K562 (cell line): ENCODE measurements around the gene TMF1. TPM values are rescaled to one million over a fixed set of nuclear protein-coding genes. Genes with fewer than 3 reads are reported as not detected.

ENCODE experiments used
- microRNA counts: library from miRNA; unstranded; fragments of <30 nt; microRNA quantifications from one replicate; lab custom pipeline; 2016
- microRNA-seq: library from miRNA; unstranded; fragments of <30 nt; microRNA quantifications from one replicate; pipeline ENCODE4, GENCODE V29; 2018; ENCODE audit warnings: borderline microRNAs expressed
- polyA plus RNA-seq, 8 experiments: library from polyadenylated mRNA; depleted of rRNA in 4 of 8; stranded (reverse) in 5 of 8; unstranded in 3 of 8; fragments of >200 nt; fragmentation: Nextera tagmentation in 2 of 8; fragmentation: Illumina TruSeq in 1 of 8; extraction: Ambion mirVana in 2 of 8; extraction: Trizol in 1 of 8; gene quantifications; 2 replicates each; pipeline versions ENCODE4 v1.2.1 to v1.2.3, GENCODE V29; 2011 to 2014; ENCODE audit warnings: inconsistent platforms in 1 of 8, missing spikeins in 1 of 8
- small RNA-seq: library from RNA; depleted of rRNA; stranded (forward); fragments of <200 nt; gene quantifications from one replicate; pipeline ENCODE3, GENCODE V24; 2014
- total RNA-seq, 7 experiments: library from RNA; depleted of rRNA in 6 of 7; stranded (reverse); fragments of >200 nt in 6 of 7; fragmentation: Illumina TruSeq in 2 of 7; extraction: Trizol in 2 of 7; gene quantifications; 2 replicates each; pipeline versions ENCODE4 v1.2.1 to v1.2.3, GENCODE V29; 2011 to 2021; ENCODE audit warnings: low replicate concordance in 1 of 7

TMF1 gene
- total and polyA plus RNA-seq, 9 of the 15 experiments (the other 6 are each of a cell fraction or from before 2014, with no cell fraction given) = 3.1 to 13.9 (median 10.3) TPM

MicroRNAs encoded within 50 kb of the gene (microRNA counts, 767-probe panel; counts per million panel counts)
- microRNA hsa-miR-3136-5p (lab: Ali Mortazavi, UCI) = 1,139 counts per million, percentile 25 among the panel's probes with 10 or more counts

Small RNAs within 50 kb of the gene (microRNA-seq; reads per million reads assigned to microRNA genes)
- 17.1 reads per million, percentile 63 among the genes with 10 or more reads in this experiment for gene MIR3136

Small RNAs within 50 kb of the gene (small RNA-seq; reads per million reads assigned to genes)
- 0.37 reads per million, percentile 6 among the genes with 10 or more reads in this experiment for gene MIR3136

Other genes starting within 250 kb of the TMF1 start
- not detected in 2 replicates for gene TAFA4, start 119.8 kb downstream of the TMF1 start, total RNA-seq (2014; rRNA removed)
- not detected in 2 replicates for gene TAFA4, start 119.8 kb downstream of the TMF1 start, total RNA-seq (2014; rRNA removed; fragmentation: Illumina TruSeq; extraction: Trizol)
- gene TAFA4, start 119.8 kb downstream of the TMF1 start, total RNA-seq (2015; rRNA removed; fragmentation: Illumina TruSeq; extraction: Trizol) = not detected in 2 replicates
- not detected in 2 replicates for gene TAFA4, start 119.8 kb downstream of the TMF1 start, total RNA-seq (2021)
- not detected in 2 replicates for gene TAFA4, start 119.8 kb downstream of the TMF1 start, polyA plus RNA-seq (2011; rRNA removed)
- gene TAFA4, start 119.8 kb downstream of the TMF1 start, polyA plus RNA-seq (2014; fragmentation: Illumina TruSeq; extraction: Trizol) = not detected in 2 replicates
- not detected for gene TAFA4, start 119.8 kb downstream of the TMF1 start, polyA plus RNA-seq (2014; fragmentation: Nextera tagmentation; extraction: Ambion mirVana)
- gene TAFA4, start 119.8 kb downstream of the TMF1 start, polyA plus RNA-seq (2014; rRNA removed) = not detected in 2 replicates
- gene EOGT, start 38.6 kb downstream of the TMF1 start, total RNA-seq (2014; rRNA removed) = 7.4 and 8.1 TPM in 2 replicates
- 14.5 and 17.9 TPM in 2 replicates for gene EOGT, start 38.6 kb downstream of the TMF1 start, total RNA-seq (2014; rRNA removed; fragmentation: Illumina TruSeq; extraction: Trizol)
- gene EOGT, start 38.6 kb downstream of the TMF1 start, total RNA-seq (2015; rRNA removed; fragmentation: Illumina TruSeq; extraction: Trizol) = 14.4 and 17.9 TPM in 2 replicates
- gene EOGT, start 38.6 kb downstream of the TMF1 start, total RNA-seq (2021) = 9.6 and 10.4 TPM in 2 replicates
- 4.2 and 5.6 TPM in 2 replicates for gene EOGT, start 38.6 kb downstream of the TMF1 start, polyA plus RNA-seq (2011; rRNA removed)
- gene EOGT, start 38.6 kb downstream of the TMF1 start, polyA plus RNA-seq (2014; fragmentation: Illumina TruSeq; extraction: Trizol) = 9.9 and 10.8 TPM in 2 replicates
- 1 to 10 TPM; 3.6 to 5.1 TPM for gene EOGT, start 38.6 kb downstream of the TMF1 start, polyA plus RNA-seq (2014; fragmentation: Nextera tagmentation; extraction: Ambion mirVana)
- gene EOGT, start 38.6 kb downstream of the TMF1 start, polyA plus RNA-seq (2014; rRNA removed) = 6.5 and 9.4 TPM in 2 replicates
- 23.2 and 28.9 TPM in 2 replicates for gene UBA3, start 28.0 kb upstream of the TMF1 start, total RNA-seq (2014; rRNA removed)
- 35.4 and 40.9 TPM in 2 replicates for gene UBA3, start 28.0 kb upstream of the TMF1 start, total RNA-seq (2014; rRNA removed; fragmentation: Illumina TruSeq; extraction: Trizol)
- 33.9 and 38.6 TPM in 2 replicates for gene UBA3, start 28.0 kb upstream of the TMF1 start, total RNA-seq (2015; rRNA removed; fragmentation: Illumina TruSeq; extraction: Trizol)
- 31.2 and 33.8 TPM in 2 replicates for gene UBA3, start 28.0 kb upstream of the TMF1 start, total RNA-seq (2021)
- gene UBA3, start 28.0 kb upstream of the TMF1 start, polyA plus RNA-seq (2011; rRNA removed) = 42.5 and 58.2 TPM in 2 replicates
- gene UBA3, start 28.0 kb upstream of the TMF1 start, polyA plus RNA-seq (2014; fragmentation: Illumina TruSeq; extraction: Trizol) = 30.7 and 45.2 TPM in 2 replicates
- 10 to 100 TPM; 58.3 to 80.0 TPM for gene UBA3, start 28.0 kb upstream of the TMF1 start, polyA plus RNA-seq (2014; fragmentation: Nextera tagmentation; extraction: Ambion mirVana)
- gene UBA3, start 28.0 kb upstream of the TMF1 start, polyA plus RNA-seq (2014; rRNA removed) = 36.7 and 42.0 TPM in 2 replicates
- gene ARL6IP5, start 32.6 kb upstream of the TMF1 start, total RNA-seq (2014; rRNA removed) = 11.3 and 11.9 TPM in 2 replicates
- gene ARL6IP5, start 32.6 kb upstream of the TMF1 start, total RNA-seq (2014; rRNA removed; fragmentation: Illumina TruSeq; extraction: Trizol) = 12.7 and 13.0 TPM in 2 replicates
- gene ARL6IP5, start 32.6 kb upstream of the TMF1 start, total RNA-seq (2015; rRNA removed; fragmentation: Illumina TruSeq; extraction: Trizol) = 9.4 and 10.7 TPM in 2 replicates
- gene ARL6IP5, start 32.6 kb upstream of the TMF1 start, total RNA-seq (2021) = 11.5 and 15.2 TPM in 2 replicates
- gene ARL6IP5, start 32.6 kb upstream of the TMF1 start, polyA plus RNA-seq (2011; rRNA removed) = 21.5 and 22.0 TPM in 2 replicates
- gene ARL6IP5, start 32.6 kb upstream of the TMF1 start, polyA plus RNA-seq (2014; fragmentation: Illumina TruSeq; extraction: Trizol) = 16.8 and 20.6 TPM in 2 replicates
- 10 to 100 TPM; 51.8 to 54.0 TPM for gene ARL6IP5, start 32.6 kb upstream of the TMF1 start, polyA plus RNA-seq (2014; fragmentation: Nextera tagmentation; extraction: Ambion mirVana)
- 10.3 and 14.6 TPM in 2 replicates for gene ARL6IP5, start 32.6 kb upstream of the TMF1 start, polyA plus RNA-seq (2014; rRNA removed)
- gene LMOD3, start 70.3 kb upstream of the TMF1 start, total RNA-seq (2014; rRNA removed) = not detected in 2 replicates
- not detected in 2 replicates for gene LMOD3, start 70.3 kb upstream of the TMF1 start, total RNA-seq (2014; rRNA removed; fragmentation: Illumina TruSeq; extraction: Trizol)
- not detected in 2 replicates for gene LMOD3, start 70.3 kb upstream of the TMF1 start, total RNA-seq (2015; rRNA removed; fragmentation: Illumina TruSeq; extraction: Trizol)
- gene LMOD3, start 70.3 kb upstream of the TMF1 start, total RNA-seq (2021) = not detected in 2 replicates
- not detected in 2 replicates for gene LMOD3, start 70.3 kb upstream of the TMF1 start, polyA plus RNA-seq (2011; rRNA removed)
- gene LMOD3, start 70.3 kb upstream of the TMF1 start, polyA plus RNA-seq (2014; fragmentation: Illumina TruSeq; extraction: Trizol) = not detected in 2 replicates
- gene LMOD3, start 70.3 kb upstream of the TMF1 start, polyA plus RNA-seq (2014; fragmentation: Nextera tagmentation; extraction: Ambion mirVana) = under 1 TPM in 1 of 2 experiments, not detected in 1; 0.03 TPM
- not detected in 2 replicates for gene LMOD3, start 70.3 kb upstream of the TMF1 start, polyA plus RNA-seq (2014; rRNA removed)